GM21447 (cell line): ENCODE measurements around the gene SOX13.

Source experiments
- ATAC-seq: cut with Tn5 transposase; IDR thresholded peaks from one replicate; pipeline ENCODE4 v1.9.1; 2021; ENCODE audit not compliant: unreplicated experiment

Gene SOX13

DNA sequence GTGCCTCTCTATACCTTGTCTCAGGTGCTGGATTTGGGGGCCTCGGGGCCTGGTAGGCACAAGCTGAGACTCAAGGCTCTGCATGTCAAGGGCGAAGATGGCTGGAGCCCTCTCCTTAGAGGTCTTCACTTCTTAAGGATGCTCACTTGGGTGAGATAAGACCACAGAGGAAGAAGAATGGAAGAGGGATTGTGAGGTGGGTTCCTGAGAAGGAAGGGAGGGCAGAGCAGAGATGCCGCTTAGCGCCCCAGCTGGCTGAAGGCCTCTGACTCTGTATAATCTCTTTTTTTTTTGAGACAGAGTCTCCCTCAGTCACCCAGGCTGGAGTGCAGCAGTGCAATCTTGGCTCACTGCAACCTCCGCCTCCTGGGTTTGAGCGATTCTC lies 32.2 kb downstream of the SOX13 start:
- ATAC-seq: no peak

DNA sequence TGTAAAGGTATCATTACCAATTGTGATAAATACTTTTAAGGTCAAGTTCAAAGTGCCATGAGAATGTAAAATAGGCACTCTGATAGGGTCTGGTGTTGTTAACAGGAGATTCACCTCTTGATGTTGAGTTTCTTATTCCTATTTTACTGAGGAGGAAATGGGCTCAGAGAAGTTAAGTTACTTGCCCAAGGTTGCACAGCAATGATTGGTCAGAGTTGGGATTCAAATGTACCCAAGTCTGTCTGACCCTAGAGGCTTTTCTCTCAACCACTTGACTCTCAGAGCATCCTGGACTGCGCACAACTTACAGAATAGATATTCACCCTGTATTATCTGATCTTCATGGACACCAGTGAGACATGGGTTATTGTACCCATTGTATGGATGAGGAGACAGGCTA lies 33.9 kb downstream of the SOX13 start:
- no peak for ATAC-seq

- no peak for ATAC-seq
Measured at GRCh38 chr1:204107892-204108291, 35.0 kb downstream of the SOX13 start.

GRCh38 chr1:204108312-204109141 lies 35.6 kb downstream of the SOX13 start:
- no peak for ATAC-seq

- ATAC-seq: no peak
Measured at GRCh38 chr1:204110894-204111633, 38.1 kb downstream of the SOX13 start.

DNA sequence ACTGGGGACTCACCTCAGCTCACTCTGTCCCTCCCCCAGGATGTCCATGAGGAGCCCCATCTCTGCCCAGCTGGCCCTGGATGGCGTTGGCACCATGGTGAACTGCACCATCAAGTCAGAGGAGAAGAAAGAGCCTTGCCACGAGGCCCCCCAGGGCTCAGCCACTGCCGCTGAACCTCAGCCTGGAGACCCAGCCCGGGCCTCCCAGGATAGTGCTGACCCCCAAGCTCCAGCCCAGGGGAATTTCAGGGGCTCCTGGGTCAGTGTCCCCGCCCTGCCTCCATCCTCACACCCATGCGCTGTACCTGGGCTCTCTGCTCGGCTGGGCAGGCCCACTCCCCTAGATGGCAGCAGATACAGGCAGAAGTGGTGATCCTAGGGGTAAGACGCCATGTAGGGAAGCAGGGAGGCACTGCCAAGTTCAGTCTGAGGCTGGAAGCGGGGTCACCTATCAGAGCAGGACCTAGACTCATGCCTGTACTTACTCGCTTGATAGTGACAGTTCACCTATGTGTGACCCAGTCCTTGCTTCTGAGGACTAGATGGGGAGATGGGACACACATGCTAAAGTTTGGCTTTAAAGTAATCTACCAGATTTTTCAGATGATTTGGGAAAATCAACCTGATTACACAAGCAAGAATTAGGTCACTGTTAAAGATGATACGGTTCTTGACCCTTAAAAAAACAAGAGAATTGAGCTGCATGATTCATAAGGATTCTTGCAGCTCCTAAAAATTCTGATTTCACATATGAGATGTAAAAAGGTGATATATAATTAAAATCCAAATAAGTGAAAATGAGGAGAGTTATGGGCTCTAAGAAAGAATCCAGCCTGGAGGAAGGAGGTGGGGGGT lies 40.2 kb downstream of the SOX13 start:
- no peak for ATAC-seq

DNA sequence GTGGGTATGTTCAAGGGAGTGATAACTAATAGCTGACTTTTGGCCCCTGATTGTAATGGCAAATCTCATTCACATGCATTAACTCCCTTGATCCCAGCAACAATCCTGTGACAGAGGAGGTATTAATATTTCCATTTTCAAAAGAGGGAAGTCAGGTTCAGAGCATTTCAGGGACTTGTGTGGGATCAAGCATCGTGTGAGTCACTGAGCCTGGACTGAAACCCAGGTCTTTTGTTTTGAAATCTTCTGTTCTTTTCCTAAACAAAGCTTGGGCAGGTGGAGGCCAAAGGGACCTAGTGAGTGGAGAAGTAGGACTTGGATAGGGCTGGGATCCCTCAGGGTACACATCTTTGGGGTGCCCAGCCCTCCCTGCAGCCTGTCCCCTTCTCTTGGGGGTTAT lies 41.0 kb downstream of the SOX13 start:
- ATAC-seq: no peak

DNA sequence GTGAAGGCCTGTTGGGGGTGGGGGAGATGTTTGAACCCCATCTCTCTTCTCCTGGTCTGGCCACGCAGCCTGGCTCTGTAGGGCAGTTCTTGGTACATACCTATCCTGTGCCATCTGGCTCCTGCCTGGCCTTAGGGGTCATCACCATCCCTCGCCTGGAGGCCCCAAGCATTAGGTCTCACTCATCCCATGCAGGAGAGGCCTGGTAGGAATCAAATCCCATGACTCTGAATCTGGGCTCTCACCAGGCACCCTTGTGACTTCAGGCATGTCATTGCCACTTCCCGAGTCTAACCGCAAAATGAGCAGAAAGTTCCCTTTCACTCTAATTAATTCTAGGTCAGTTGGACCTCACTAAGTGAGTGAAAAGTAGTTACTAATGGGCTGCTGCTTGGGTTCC lies 41.7 kb downstream of the SOX13 start:
- ATAC-seq: no peak

- no peak for ATAC-seq
Measured at GRCh38 chr1:204115116-204115515, 42.2 kb downstream of the SOX13 start.

DNA sequence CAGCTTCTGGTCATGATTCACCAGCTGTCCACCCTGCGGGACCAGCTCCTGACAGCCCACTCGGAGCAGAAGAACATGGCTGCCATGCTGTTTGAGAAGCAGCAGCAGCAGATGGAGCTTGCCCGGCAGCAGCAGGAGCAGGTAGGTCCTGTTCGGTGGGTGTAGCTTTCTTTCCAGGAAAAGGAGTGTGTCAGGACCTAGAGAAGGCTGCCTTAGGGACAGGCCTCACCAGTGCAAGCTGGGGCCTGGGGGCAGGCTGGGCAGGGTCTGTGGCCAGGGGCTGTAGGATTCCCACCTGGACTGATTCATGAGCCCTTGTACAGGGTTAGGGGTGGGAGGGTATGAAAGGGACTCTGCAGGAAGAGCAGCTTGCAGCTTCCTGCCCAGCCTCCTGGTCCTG lies 43.6 kb downstream of the SOX13 start:
- ATAC-seq: no peak

DNA sequence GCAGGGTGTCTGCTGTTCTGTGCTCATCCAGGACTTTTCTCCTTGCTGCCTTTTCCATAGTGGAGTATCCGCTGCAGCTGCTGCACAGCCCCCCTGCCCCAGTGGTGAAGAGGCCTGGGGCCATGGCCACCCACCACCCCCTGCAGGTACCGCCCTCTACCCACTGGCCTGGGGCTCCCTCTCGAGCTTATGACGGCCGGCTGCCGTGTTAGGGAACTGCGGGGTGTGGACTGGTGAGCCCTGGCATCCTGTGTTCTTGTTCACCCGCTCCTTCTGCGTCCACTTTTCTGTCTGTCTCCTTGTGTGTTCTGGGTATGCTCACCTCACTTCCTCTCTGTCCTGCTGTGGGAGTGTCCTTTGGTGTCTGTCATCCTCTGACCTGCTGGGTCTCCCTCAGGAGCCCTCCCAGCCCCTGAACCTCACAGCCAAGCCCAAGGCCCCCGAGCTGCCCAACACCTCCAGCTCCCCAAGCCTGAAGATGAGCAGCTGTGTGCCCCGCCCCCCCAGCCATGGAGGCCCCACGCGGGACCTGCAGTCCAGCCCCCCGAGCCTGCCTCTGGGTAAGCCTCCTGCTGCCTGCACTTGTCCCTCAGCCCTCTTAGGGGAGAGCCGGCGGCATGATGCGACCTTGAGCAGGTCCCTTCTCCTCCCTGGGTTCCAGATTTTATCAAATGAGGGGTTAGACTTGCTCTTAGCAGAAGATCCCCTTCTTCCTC lies 49.1 kb downstream of the SOX13 start:
- no peak for ATAC-seq

- no peak for ATAC-seq
Measured at GRCh38 chr1:204123376-204123775, 50.5 kb downstream of the SOX13 start.

DNA sequence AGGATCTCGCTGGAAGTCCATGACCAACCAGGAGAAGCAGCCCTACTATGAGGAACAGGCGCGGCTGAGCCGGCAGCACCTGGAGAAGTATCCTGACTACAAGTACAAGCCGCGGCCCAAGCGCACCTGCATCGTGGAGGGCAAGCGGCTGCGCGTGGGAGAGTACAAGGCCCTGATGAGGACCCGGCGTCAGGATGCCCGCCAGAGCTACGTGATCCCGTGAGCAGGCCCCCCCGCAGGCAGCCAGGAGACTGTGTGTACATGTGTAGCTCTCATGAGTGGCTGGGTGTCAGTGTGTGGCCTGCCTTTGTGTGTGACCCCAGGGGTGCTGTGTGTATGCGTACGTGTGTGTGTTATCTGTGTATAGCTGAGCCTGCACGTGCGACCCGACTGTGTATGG lies 51.7 kb downstream of the SOX13 start:
- no peak for ATAC-seq

DNA sequence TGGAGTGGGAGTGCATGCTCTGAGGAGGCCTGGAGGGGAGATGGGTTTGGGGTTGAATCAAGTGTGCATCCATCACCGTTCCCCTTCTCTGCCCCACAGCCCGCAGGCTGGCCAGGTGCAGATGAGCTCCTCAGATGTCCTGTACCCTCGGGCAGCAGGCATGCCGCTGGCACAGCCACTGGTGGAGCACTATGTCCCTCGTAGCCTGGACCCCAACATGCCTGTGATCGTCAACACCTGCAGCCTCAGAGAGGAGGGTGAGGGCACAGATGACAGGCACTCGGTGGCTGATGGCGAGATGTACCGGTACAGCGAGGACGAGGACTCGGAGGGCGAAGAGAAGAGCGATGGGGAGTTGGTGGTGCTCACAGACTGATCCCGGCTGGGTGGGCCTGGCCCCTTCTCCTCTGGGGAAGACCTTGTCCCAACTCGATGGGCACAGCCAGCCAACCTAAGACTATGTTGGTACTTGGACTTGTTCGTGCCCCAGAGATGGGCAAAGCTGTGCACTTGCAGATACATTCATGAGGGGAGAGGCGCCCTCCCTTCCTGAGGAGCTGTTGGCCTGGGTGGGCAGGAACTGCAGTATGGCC lies 52.9 kb downstream of the SOX13 start:
- no peak for ATAC-seq

GRCh38 chr1:204126386-204126785 lies 53.5 kb downstream of the SOX13 start:
- no peak for ATAC-seq

- ATAC-seq: no peak
Measured at GRCh38 chr1:204126956-204127355, 54.0 kb downstream of the SOX13 start.

GRCh38 chr1:204127597-204128242 lies 54.8 kb downstream of the SOX13 start:
- ATAC-seq: no peak

- ATAC-seq: no peak
Measured at GRCh38 chr1:204128464-204128963, 55.6 kb downstream of the SOX13 start.

GRCh38 chr1:204128964-204129896 lies 56.3 kb downstream of the SOX13 start:
- ATAC-seq: no peak
